MM.1S (cell line): ENCODE results near the gene EIF4B.

Experiments used
- EZH2 ChIP-seq: fragments of 300-600 bp; sonication (generic); optimal IDR thresholded peaks from 2 replicates; pipeline ENCODE3; 2017; ENCODE audit warnings: low read depth, mild to moderate bottlenecking, antibody characterized with exemption, low read length, mixed read lengths
- EZH2phosphoT487 ChIP-seq: fragments of 300-600 bp; sonication (generic); IDR thresholded peaks from 2 replicates; pipeline ENCODE4 v1.6.1; 2018; ENCODE audit warnings: antibody characterized with exemption, low read length
- TF ChIP-seq, protein P1 (sequence below): fragments of 300-600 bp; sonication (generic); IDR thresholded peaks from 2 replicates; pipeline ENCODE4 v1.5.1; 2016; ENCODE audit warnings: antibody characterized with exemption, low read length, mixed read lengths

DNA sequence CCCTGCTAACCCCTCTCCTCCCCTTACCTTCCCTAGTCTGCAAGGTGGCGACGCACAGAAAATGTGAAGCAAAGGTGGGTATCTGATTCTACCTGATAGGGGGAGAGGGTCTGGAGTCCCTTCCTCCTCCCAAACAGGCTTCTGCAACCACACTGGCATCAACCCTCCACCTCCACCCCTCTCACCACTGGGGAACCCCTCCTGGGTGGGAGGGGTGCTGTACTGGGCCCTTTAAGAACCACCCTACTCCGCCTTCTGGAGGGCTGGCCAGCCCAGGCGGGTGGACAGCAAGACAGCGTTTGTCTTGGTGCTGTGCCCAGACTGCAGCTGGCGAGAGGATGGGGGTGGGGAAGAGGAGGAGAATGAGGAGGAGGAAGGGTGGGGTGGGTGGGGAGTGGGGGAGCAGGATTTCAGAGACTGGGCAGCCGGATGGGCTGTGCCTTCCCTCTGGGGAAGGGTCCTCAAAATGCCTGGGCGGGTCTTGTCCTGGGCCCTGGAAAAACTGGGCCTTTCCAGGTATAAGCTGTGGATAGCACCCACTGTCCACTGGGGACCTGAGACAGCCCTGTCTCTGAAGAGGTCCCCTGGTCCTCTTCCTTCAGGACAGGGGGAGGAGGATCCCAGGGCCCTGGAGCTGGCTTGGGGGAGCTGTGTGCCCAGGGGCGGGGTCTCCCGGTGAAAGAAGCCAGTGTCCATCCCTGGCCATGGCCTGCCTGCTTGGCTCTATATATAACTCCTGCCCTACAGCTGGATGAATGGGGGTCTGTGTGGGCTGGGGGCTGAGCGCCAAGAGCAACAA, 46.4 kb downstream of the EIF4B start:
- TF ChIP-seq, protein P1, sequence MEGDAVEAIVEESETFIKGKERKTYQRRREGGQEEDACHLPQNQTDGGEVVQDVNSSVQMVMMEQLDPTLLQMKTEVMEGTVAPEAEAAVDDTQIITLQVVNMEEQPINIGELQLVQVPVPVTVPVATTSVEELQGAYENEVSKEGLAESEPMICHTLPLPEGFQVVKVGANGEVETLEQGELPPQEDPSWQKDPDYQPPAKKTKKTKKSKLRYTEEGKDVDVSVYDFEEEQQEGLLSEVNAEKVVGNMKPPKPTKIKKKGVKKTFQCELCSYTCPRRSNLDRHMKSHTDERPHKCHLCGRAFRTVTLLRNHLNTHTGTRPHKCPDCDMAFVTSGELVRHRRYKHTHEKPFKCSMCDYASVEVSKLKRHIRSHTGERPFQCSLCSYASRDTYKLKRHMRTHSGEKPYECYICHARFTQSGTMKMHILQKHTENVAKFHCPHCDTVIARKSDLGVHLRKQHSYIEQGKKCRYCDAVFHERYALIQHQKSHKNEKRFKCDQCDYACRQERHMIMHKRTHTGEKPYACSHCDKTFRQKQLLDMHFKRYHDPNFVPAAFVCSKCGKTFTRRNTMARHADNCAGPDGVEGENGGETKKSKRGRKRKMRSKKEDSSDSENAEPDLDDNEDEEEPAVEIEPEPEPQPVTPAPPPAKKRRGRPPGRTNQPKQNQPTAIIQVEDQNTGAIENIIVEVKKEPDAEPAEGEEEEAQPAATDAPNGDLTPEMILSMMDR, result no peak
- no peak for TF ChIP-seq EZH2
- TF ChIP-seq EZH2phosphoT487, result no peak
